ENCODE results near the gene PLCL2.

PLCL2 gene

GRCh38 chr3:16923112-16923511, 38.4 kb downstream of the PLCL2 start:
- no peak for DNase-seq (ENCODE audit: low read depth, low spot score)
- TF ChIP-seq, protein P1, sequence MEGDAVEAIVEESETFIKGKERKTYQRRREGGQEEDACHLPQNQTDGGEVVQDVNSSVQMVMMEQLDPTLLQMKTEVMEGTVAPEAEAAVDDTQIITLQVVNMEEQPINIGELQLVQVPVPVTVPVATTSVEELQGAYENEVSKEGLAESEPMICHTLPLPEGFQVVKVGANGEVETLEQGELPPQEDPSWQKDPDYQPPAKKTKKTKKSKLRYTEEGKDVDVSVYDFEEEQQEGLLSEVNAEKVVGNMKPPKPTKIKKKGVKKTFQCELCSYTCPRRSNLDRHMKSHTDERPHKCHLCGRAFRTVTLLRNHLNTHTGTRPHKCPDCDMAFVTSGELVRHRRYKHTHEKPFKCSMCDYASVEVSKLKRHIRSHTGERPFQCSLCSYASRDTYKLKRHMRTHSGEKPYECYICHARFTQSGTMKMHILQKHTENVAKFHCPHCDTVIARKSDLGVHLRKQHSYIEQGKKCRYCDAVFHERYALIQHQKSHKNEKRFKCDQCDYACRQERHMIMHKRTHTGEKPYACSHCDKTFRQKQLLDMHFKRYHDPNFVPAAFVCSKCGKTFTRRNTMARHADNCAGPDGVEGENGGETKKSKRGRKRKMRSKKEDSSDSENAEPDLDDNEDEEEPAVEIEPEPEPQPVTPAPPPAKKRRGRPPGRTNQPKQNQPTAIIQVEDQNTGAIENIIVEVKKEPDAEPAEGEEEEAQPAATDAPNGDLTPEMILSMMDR (IDR thresholded peaks at IDR 0.05; ENCODE audit: low read depth, low read length) = no peak
- in situ Hi-C loops (cut with HindIII; ENCODE audit: low sequenced_read_pairs) = no loop called here
- no peak overlapping the region for H3K4me3 ChIP-seq (ENCODE audit: low read depth, low read length)

- no peak overlapping the region for H3K4me3 ChIP-seq (ENCODE audit: low read depth, low read length)
- DNase-seq (ENCODE audit: low read depth, low spot score) = no peak
- in situ Hi-C loops (cut with HindIII; ENCODE audit: low sequenced_read_pairs) = no loop called here
- TF ChIP-seq, protein P1 (IDR thresholded peaks at IDR 0.05; ENCODE audit: low read depth, low read length) = no peak
Measured at GRCh38 chr3:16927485-16927884, 42.7 kb downstream of the PLCL2 start.

DNA sequence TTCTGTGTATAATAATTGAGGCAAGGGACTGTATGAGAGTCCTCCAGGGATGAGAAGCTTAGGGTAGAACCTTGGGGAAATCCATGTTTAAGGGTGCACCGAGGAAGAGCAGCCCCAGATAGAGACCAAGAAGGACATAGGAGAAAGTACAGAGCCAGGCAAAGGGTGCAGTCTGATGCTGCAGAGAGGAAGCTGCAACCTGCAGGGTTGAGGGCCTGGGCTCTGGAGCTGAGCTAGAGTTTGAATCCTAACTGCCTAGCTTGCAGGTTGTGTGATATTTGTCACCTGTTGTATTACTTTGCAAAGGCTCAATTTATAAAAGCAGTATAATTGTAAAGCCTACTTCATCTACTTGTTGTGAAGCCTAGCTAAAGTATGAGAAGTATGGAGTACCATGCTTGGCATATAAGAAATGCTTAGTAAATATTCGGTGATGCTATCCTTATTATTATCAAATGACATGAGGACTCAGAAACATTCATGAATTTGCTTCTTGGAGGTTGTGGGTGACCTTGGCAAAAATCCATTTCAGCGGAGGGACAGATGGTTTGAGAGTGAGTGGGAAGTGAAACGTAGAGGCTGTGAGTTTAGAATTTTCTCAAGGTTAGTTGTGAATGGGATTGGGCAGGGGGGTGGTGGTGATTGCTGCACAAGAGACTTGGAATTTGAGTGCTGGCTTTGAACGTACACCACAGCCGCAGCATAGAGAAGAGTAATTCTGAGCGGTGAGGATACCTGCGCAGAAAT, 43.8 kb downstream of the PLCL2 start:
- H3K4me3 ChIP-seq (ENCODE audit: low read depth, low read length) = no peak overlapping the region
- TF ChIP-seq, protein P1 (IDR thresholded peaks at IDR 0.05; ENCODE audit: low read depth, low read length) = no peak
- DNase-seq (ENCODE audit: low read depth, low spot score) = no peak
- in situ Hi-C loops (cut with HindIII; ENCODE audit: low sequenced_read_pairs) = no loop called here

DNA sequence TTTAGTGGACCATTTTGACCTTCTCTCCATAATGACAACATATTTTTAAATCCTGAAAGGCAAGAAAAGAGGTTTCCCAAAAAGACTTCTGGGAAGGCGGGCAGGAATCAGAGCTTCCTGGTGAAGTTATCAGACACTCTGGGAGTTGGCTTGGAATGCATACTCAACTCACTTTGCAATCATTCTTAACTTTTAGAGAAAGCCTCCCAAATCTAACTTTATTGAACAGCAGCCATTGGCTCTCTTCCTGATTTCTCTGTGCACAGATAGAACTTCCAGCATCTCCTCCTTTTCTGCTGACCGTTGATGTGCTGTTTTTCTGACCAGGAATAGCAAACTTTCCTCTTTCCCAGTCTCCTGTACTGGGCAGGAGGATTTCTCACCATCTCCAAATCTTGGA, 44.6 kb downstream of the PLCL2 start:
- no peak overlapping the region for H3K4me3 ChIP-seq (ENCODE audit: low read depth, low read length)
- in situ Hi-C loops (cut with HindIII; ENCODE audit: low sequenced_read_pairs) = no loop called here
- TF ChIP-seq, protein P1 (IDR thresholded peaks at IDR 0.05; ENCODE audit: low read depth, low read length) = no peak
- no peak for DNase-seq (ENCODE audit: low read depth, low spot score)

- H3K4me3 ChIP-seq (ENCODE audit: low read depth, low read length) = no peak overlapping the region
- in situ Hi-C loops (cut with HindIII; ENCODE audit: low sequenced_read_pairs) = no loop called here
- TF ChIP-seq, protein P1 (IDR thresholded peaks at IDR 0.05; ENCODE audit: low read depth, low read length) = no peak
- DNase-seq (ENCODE audit: low read depth, low spot score) = no peak
Measured at GRCh38 chr3:16932877-16933276, 48.1 kb downstream of the PLCL2 start.

DNA sequence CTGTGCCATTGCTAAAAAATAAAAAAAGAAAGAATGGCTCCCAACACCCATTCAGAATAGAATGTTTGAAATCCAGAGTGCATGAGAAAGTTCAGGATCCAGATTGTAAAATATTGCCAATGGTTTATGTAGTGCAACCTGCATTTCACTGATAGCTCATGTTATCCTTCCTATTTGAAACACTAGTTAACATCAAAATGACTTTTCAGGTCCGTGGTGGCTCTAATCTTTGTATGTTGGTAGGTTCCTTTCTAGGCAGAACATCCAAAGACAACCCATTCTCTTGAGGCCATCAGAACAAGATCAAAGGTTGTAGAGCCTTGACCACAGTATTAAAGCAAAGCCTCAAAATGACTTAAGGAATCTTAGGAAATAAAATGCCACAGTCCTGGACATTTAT, 51.0 kb downstream of the PLCL2 start:
- DNase-seq (ENCODE audit: low read depth, low spot score) = no peak
- TF ChIP-seq, protein P1 (IDR thresholded peaks at IDR 0.05; ENCODE audit: low read depth, low read length) = no peak
- in situ Hi-C loops (cut with HindIII; ENCODE audit: low sequenced_read_pairs) = no loop called here
- H3K4me3 ChIP-seq (ENCODE audit: low read depth, low read length) = no peak overlapping the region

Measured in astrocyte of the spinal cord (primary cell).